ENCODE results near the gene CYTH1.

CYTH1 gene

GRCh38 chr17:78651554-78651953 lies 130.5 kb downstream of the CYTH1 start:
- no peak overlapping the region for H3K27ac ChIP-seq
- H3K79me2 ChIP-seq, result no peaks in the 10 kb centered on the region
- no peaks in the 10 kb centered on the region for H3K9me3 ChIP-seq (ENCODE audit: control insufficient read depth, low read length)
- H3K27me3 ChIP-seq (ENCODE audit: control insufficient read depth, insufficient read depth, low read length), result no peaks in the 10 kb centered on the region
- no peak overlapping the region for H2AFZ ChIP-seq
- no peak overlapping the region for H3K4me3 ChIP-seq (ENCODE audit: low read depth, low read length)
- H3K4me1 ChIP-seq, result peaks cover 5% of the 10 kb centered on the region
- no peak for TF ChIP-seq CTCF (IDR thresholded peaks at IDR 0.05)
- H3K9ac ChIP-seq, result no peak overlapping the region
- no peaks in the 10 kb centered on the region for H3K36me3 ChIP-seq (ENCODE audit: control insufficient read depth, insufficient read depth, low read length)
- H3K4me2 ChIP-seq (ENCODE audit: low read length), result no peak overlapping the region

GRCh38 chr17:78650093-78650715 lies 131.9 kb downstream of the CYTH1 start:
- no peak overlapping the region for H3K4me3 ChIP-seq (ENCODE audit: low read depth, low read length)
- no peaks in the 10 kb centered on the region for H3K27me3 ChIP-seq (ENCODE audit: control insufficient read depth, insufficient read depth, low read length)
- no peaks in the 10 kb centered on the region for H3K79me2 ChIP-seq

GRCh38 chr17:78648293-78648692 lies 133.8 kb downstream of the CYTH1 start:
- TF ChIP-seq CTCF (IDR thresholded peaks at IDR 0.05), result no peak
- Histone ChIP-seq H3K79me2 (no peaks in the 10 kb centered on the region), H3K27me3 (ENCODE audit: control insufficient read depth, insufficient read depth, low read length) (no peaks in the 10 kb centered on the region), H3K4me1 (no peaks in the 10 kb centered on the region), H3K4me2 (ENCODE audit: low read length) (no peak overlapping the region), H3K27ac (no peak overlapping the region), H3K4me3 (ENCODE audit: low read depth, low read length) (no peak overlapping the region), H2AFZ (no peak overlapping the region), H3K9ac (no peak overlapping the region), H3K9me3 (ENCODE audit: control insufficient read depth, low read length) (no peaks in the 10 kb centered on the region), H3K36me3 (ENCODE audit: control insufficient read depth, insufficient read depth, low read length) (no peaks in the 10 kb centered on the region)

More at GRCh38 chr17:78650093-78650715, 131.9 kb downstream of the CYTH1 start:
- H2AFZ ChIP-seq, result no peak overlapping the region
- no peak for TF ChIP-seq CTCF (IDR thresholded peaks at IDR 0.05)
- no peak overlapping the region for H3K4me2 ChIP-seq (ENCODE audit: low read length)
- no peak overlapping the region for H3K9ac ChIP-seq
- H3K9me3 ChIP-seq (ENCODE audit: control insufficient read depth, low read length), result no peaks in the 10 kb centered on the region
- H3K4me1 ChIP-seq, result peaks cover 5% of the 10 kb centered on the region
- H3K36me3 ChIP-seq (ENCODE audit: control insufficient read depth, insufficient read depth, low read length), result no peaks in the 10 kb centered on the region
- no peak overlapping the region for H3K27ac ChIP-seq

GRCh38 chr17:78647032-78647431 lies 135.0 kb downstream of the CYTH1 start:
- Histone ChIP-seq H3K9ac (no peak overlapping the region), H3K79me2 (no peaks in the 10 kb centered on the region), H3K4me3 (ENCODE audit: low read depth, low read length) (no peak overlapping the region), H2AFZ (no peak overlapping the region), H3K9me3 (ENCODE audit: control insufficient read depth, low read length) (no peaks in the 10 kb centered on the region), H3K36me3 (ENCODE audit: control insufficient read depth, insufficient read depth, low read length) (no peaks in the 10 kb centered on the region), H3K4me1 (no peaks in the 10 kb centered on the region), H3K27ac (no peak overlapping the region), H3K4me2 (ENCODE audit: low read length) (no peak overlapping the region), H3K27me3 (ENCODE audit: control insufficient read depth, insufficient read depth, low read length) (no peaks in the 10 kb centered on the region)
- TF ChIP-seq CTCF (IDR thresholded peaks at IDR 0.05), result no peak

All from parathyroid adenoma (tissue), 2 donors.